HEK293T (cell line): ENCODE data around the gene NOS1.

Source experiments
- CTCF ChIA-PET: fragments of 350-600 bp; formaldehyde crosslinking; extraction: SDS; loops from one replicate; lab custom pipeline; 2021; ENCODE audit warnings: antibody characterized with exemption, inconsistent platforms; lab: Yijun Ruan, JAX
- POLR2A ChIA-PET: fragments of 350-600 bp; formaldehyde crosslinking; extraction: SDS; loops from one replicate; lab custom pipeline; 2020; ENCODE audit warnings: antibody characterized with exemption, inconsistent platforms; lab: Yijun Ruan, JAX
- DNase-seq: peaks from one replicate; pipeline ENCODE4 v3.0.0; 2012; ENCODE audit warnings: mixed read lengths; ENCODE audit errors: extremely low spot score
- ARNT ChIP-seq: fragments of 450-650 bp; IDR thresholded peaks from 2 replicates; pipeline ENCODE4 v1.6.1; 2017; ENCODE audit warnings: mild to moderate bottlenecking
- BHLHE40 ChIP-seq: fragments of 450-650 bp; IDR thresholded peaks from 2 replicates; pipeline ENCODE4 v1.6.1; 2016; ENCODE audit warnings: mild to moderate bottlenecking, moderate library complexity, borderline replicate concordance
- CTBP1 ChIP-seq: fragments of 450-650 bp; IDR thresholded peaks from 2 replicates; pipeline ENCODE4 v1.6.1; 2016; ENCODE audit warnings: borderline replicate concordance
- ELF4 ChIP-seq: fragments of 450-650 bp; IDR thresholded peaks from 2 replicates; pipeline ENCODE4 v1.6.1; 2017; ENCODE audit warnings: antibody characterized with exemption
- FOXA1 ChIP-seq: fragments of 450-650 bp; IDR thresholded peaks from 2 replicates; pipeline ENCODE4 v1.6.1; 2016; ENCODE audit warnings: mild to moderate bottlenecking
- FOXK2 ChIP-seq: fragments of 450-650 bp; IDR thresholded peaks from 2 replicates; pipeline ENCODE4 v1.6.1; 2016; ENCODE audit warnings: mild to moderate bottlenecking
- FOXM1 ChIP-seq: fragments of 450-650 bp; IDR thresholded peaks from 2 replicates; pipeline ENCODE4 v1.6.1; 2017; ENCODE audit warnings: mild to moderate bottlenecking, borderline replicate concordance
- HDGF ChIP-seq: fragments of 450-650 bp; IDR thresholded peaks from 2 replicates; pipeline ENCODE4 v1.6.1; 2017; ENCODE audit warnings: antibody characterized with exemption, borderline replicate concordance
- L3MBTL2 ChIP-seq: fragments of 450-650 bp; conservative IDR thresholded peaks from 2 replicates; pipeline ENCODE4 v1.6.1; 2016; ENCODE audit warnings: mild to moderate bottlenecking
- LEF1 ChIP-seq: fragments of 450-650 bp; IDR thresholded peaks from 2 replicates; pipeline ENCODE4 v1.6.1; 2017; ENCODE audit warnings: mild to moderate bottlenecking, borderline replicate concordance
- NFRKB ChIP-seq: fragments of 450-650 bp; IDR thresholded peaks from 2 replicates; pipeline ENCODE4 v1.6.1; 2016; ENCODE audit warnings: mild to moderate bottlenecking, moderate library complexity
- PKNOX1 ChIP-seq: fragments of 450-650 bp; IDR thresholded peaks from 2 replicates; pipeline ENCODE4 v1.6.1; 2016
- SP1 ChIP-seq: fragments of 450-650 bp; IDR thresholded peaks from 2 replicates; pipeline ENCODE4 v1.6.1; 2017
- SUZ12 ChIP-seq: fragments of 450-650 bp; IDR thresholded peaks from 2 replicates; pipeline ENCODE4 v1.6.1; 2016; ENCODE audit warnings: mild to moderate bottlenecking
- TARDBP ChIP-seq: fragments of 450-650 bp; IDR thresholded peaks from 2 replicates; pipeline ENCODE4 v1.6.1; 2016
- ZNF384 ChIP-seq: fragments of 450-650 bp; IDR thresholded peaks from 2 replicates; pipeline ENCODE4 v1.6.1; 2016

Gene NOS1

GRCh38 chr12:117218149-117218548, 143.3 kb downstream of the NOS1 start:
- TF ChIP-seq NFRKB = no peak
- DNase-seq = no peak
- ChIA-PET POLR2A (no interaction called here), CTCF (no interaction called here)

GRCh38 chr12:117216686-117217085, 144.7 kb downstream of the NOS1 start:
- no peak for DNase-seq
- TF ChIP-seq BHLHE40 (no peak), SP1 (no peak), CTBP1 (no peak), FOXM1 (no peak), L3MBTL2 (no peak), FOXK2 (no peak), ARNT (no peak), ZNF384 (no peak), FOXA1 (no peak), TARDBP (no peak), LEF1 (no peak), PKNOX1 (no peak), NFRKB (no peak), SUZ12 (no peak)
- ChIA-PET POLR2A (no interaction called here), CTCF (interaction anchor here (0.6 kb wide), 1 partner anchor 19 kb away, joined by 3 read pairs; no protein-coding TSS in a partner anchor)

GRCh38 chr12:117214797-117215196, 146.6 kb downstream of the NOS1 start:
- CTCF ChIA-PET = no interaction called here
- DNase-seq = no peak
- POLR2A ChIA-PET = no interaction called here
- TF ChIP-seq CTBP1 = no peak
- no peak for TF ChIP-seq L3MBTL2
- no peak for TF ChIP-seq BHLHE40
- TF ChIP-seq ARNT = no peak
- TF ChIP-seq SP1 = no peak
- no peak for TF ChIP-seq NFRKB
- TF ChIP-seq ELF4 = no peak
- TF ChIP-seq FOXK2 = no peak
- TF ChIP-seq SUZ12 = no peak
- TF ChIP-seq FOXM1 = no peak
- TF ChIP-seq PKNOX1 = no peak

- no peak for DNase-seq
- POLR2A ChIA-PET = no interaction called here
- TF ChIP-seq TARDBP = no peak
- CTCF ChIA-PET = interaction anchor here (0.7 to 1.4 kb wide), 8 partner anchors 9 to 644 kb away, joined by 3 to 6 read pairs (median 3); no protein-coding TSS in a partner anchor
These were observed 148.1 kb downstream of the NOS1 start for GRCh38 chr12:117213295-117213808.

GRCh38 chr12:117212563-117213190, 148.7 kb downstream of the NOS1 start:
- TF ChIP-seq NFRKB = no peak
- TF ChIP-seq FOXK2 = no peak
- TF ChIP-seq ZNF384 = no peak
- no peak for TF ChIP-seq LEF1
- TF ChIP-seq FOXM1 = no peak
- TF ChIP-seq CTBP1 = no peak
- peak; percentile 74 for DNase-seq
- ChIA-PET CTCF (interaction anchor here (0.7 to 2.2 kb wide), 11 partner anchors 8 to 644 kb away, joined by 3 to 7 read pairs (median 3); no protein-coding TSS in a partner anchor), POLR2A (no interaction called here)

GRCh38 chr12:117210266-117210918, 151.0 kb downstream of the NOS1 start:
- POLR2A ChIA-PET = no interaction called here
- TF ChIP-seq ARNT (no peak), LEF1 (no peak), BHLHE40 (no peak), FOXA1 (no peak), SP1 (no peak)
- no peak for DNase-seq
- CTCF ChIA-PET = interaction anchor here (0.7 to 2.3 kb wide), 6 partner anchors 11 to 648 kb away, joined by 3 to 7 read pairs (median 4); no protein-coding TSS in a partner anchor

DNA sequence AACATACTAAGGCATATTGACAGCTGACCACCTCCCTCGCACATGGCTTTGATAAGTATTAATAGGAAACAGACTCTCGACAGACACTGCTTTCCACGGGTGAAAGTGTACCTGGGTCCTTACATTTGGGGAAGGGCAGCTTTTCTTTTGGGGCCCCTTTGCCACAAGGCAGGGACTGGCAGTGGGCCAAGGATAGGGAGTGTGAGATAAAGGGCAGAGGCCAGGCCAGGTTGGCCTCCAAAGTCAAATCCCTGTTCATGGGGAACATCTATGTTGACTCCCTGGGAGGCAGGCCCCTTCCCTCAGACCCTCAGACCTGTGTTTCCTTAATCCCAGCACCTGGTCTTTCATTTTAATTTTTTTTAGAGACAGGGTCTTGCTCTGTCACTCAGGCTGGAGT, 151.8 kb downstream of the NOS1 start:
- CTCF ChIA-PET = interaction anchor here (0.6 to 2.3 kb wide), 2 partner anchors 14 to 158 kb away, joined by 3 to 5 read pairs; no protein-coding TSS in a partner anchor
- POLR2A ChIA-PET = no interaction called here
- TF ChIP-seq HDGF (no peak), CTBP1 (no peak), ZNF384 (no peak), ARNT (no peak), FOXA1 (no peak), LEF1 (no peak), ELF4 (no peak), BHLHE40 (no peak), TARDBP (no peak), FOXK2 (no peak), NFRKB (no peak), PKNOX1 (no peak)
- DNase-seq = no peak
